Testis (tissue), 2 donors: ENCODE measurements around the gene NOS1AP.

Experiments
- POLR2A ChIP-seq: fragments of 450-650 bp; IDR thresholded peaks from one replicate; pipeline ENCODE4 v1.6.1; 2017; ENCODE audit warnings: antibody characterized with exemption, mild to moderate bottlenecking, moderate library complexity
- TF ChIP-seq, protein P1 (sequence below), 3 experiments: fragments of 450-650 bp in 2 of 3; fragments of 200-600 bp in 1 of 3; sonication (generic) in 1 of 3; IDR thresholded peaks; one replicate each; pipeline ENCODE4 v1.5.1; 2016 to 2019; ENCODE audit warnings: antibody characterized with exemption in 3 of 3, mild to moderate bottlenecking in 2 of 3, moderate library complexity in 1 of 3

DNA sequence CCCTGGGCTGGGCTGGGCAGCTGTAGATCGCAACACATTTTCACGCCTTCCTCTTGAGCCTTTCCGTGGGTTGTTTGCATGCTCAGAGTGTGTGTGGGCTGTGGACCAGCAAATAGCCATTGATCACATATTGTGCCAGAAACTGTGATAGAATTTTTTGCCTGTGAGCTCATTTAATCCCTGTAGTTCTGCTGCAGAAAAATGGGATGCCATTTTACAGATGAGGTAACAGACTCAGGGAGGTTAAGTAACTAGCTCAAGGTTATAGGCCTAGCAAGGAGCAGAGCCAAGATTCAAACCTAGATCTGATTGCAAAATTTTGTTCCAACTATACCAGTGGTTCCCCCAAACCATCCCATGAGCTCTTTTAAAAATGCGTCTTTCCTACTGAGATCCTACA lies 296.7 kb downstream of the NOS1AP start:
- TF ChIP-seq, protein P1, sequence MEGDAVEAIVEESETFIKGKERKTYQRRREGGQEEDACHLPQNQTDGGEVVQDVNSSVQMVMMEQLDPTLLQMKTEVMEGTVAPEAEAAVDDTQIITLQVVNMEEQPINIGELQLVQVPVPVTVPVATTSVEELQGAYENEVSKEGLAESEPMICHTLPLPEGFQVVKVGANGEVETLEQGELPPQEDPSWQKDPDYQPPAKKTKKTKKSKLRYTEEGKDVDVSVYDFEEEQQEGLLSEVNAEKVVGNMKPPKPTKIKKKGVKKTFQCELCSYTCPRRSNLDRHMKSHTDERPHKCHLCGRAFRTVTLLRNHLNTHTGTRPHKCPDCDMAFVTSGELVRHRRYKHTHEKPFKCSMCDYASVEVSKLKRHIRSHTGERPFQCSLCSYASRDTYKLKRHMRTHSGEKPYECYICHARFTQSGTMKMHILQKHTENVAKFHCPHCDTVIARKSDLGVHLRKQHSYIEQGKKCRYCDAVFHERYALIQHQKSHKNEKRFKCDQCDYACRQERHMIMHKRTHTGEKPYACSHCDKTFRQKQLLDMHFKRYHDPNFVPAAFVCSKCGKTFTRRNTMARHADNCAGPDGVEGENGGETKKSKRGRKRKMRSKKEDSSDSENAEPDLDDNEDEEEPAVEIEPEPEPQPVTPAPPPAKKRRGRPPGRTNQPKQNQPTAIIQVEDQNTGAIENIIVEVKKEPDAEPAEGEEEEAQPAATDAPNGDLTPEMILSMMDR (IDR thresholded peaks at IDR 0.05), result no peak
- TF ChIP-seq POLR2A, result no peak
